Gastroesophageal sphincter (tissue), 3 donors: Measurements from ENCODE around the gene LRR1.
A peak's percentile ranks its signal among the peaks of the same experiment; 100 is the strongest.

ENCODE experiments used
- CTCF ChIP-seq, 4 experiments: fragments of 200-600 bp in 2 of 4; fragments of 450-650 bp in 2 of 4; sonication (generic) in 1 of 4; IDR thresholded peaks; one replicate each; pipeline ENCODE4 v1.5.1; 2017 to 2019; ENCODE audit warnings: antibody characterized with exemption in 4 of 4, mild to moderate bottlenecking in 2 of 4, moderate library complexity in 2 of 4
- EP300 ChIP-seq: sonication (generic); formaldehyde crosslinking; IDR thresholded peaks from one replicate; pipeline ENCODE4 v1.6.1; 2017; ENCODE audit warnings: antibody characterized with exemption, mild to moderate bottlenecking
- POLR2A ChIP-seq, 2 donors: fragments of 450-650 bp; IDR thresholded peaks; one replicate each; pipeline ENCODE4 v1.6.1; 2017; ENCODE audit warnings: antibody characterized with exemption in 2 of 2, mild to moderate bottlenecking in 2 of 2, moderate library complexity in 1 of 2
- POLR2AphosphoS5 ChIP-seq: sonication (generic); formaldehyde crosslinking; IDR thresholded peaks from one replicate; pipeline ENCODE4 v1.6.1; 2017; ENCODE audit warnings: antibody characterized with exemption

DNA sequence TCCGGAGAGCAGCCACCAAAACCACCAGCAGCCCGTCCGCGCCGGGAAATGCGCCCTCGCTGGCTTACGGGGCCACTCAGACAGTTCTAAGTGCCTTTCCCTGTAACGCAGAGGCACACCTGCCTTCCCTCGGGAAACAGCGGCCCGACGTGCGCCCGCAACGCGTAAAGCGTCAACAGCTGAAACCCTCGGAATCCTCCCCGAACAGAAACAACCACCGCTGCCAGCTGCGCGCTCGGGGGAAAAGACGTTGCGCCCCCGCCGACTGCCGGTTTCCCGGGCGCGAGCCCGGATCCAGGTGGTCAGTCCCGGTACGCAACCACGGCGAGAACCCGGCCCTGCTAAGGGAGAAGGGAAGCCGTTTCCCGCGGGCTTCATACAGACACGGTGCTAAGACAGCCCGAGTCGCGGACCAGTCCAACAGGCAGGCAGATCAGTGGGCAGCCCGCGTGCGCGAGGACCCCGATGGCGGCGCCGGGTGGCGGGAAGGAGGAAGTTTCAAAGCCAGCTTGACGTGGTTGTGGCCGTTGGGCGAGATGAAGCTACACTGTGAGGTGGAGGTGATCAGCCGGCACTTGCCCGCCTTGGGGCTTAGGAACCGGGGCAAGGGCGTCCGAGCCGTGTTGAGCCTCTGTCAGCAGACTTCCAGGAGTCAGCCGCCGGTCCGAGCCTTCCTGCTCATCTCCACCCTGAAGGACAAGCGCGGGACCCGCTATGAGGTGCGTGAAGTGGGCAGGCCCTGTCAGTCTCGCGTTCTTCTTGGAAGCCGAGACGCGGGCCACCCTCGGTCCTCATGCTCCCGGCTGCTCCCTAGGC lies at the start of gene LRR1:
- TF ChIP-seq POLR2AphosphoS5 (no peak), POLR2A (IDR thresholded peaks at IDR 0.05) (peak; percentile 29 to 31), CTCF (IDR thresholded peaks at IDR 0.05) (peak in 1 of 4 experiments; percentile 32), EP300 (no peak)
